GF-D8 (cell line): ENCODE measurements around the gene CEP89.
"Not testable (repeated sequence)": the region's sequence is repeated elsewhere in the genome, so short reads cannot be mapped to it uniquely, and the experiment has no call there.

Source experiments
- DNase-seq: peaks from one replicate; lab custom pipeline; 2025; lab: John Stamatoyannopoulos, UW

CEP89 gene

DNA sequence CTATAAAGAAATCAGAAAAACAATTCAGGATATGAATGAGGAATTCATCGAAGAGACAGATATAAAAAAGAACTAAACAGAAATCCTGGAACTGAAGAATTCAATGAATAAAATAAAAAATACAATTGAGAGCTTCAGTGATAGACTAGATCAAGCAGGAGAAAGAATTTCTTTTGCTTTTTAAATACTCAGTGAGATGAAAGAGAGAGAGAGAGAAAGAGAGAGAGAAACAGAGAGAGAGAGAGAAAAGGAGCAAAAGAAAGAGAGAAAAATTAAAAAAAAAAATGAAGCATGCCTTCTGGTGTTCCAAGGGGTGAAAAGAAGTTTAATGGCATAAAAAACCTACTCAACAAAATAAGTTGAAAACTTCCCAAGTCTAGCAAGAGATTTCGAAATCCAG, 80.1 kb downstream of the CEP89 start:
- DNase-seq = no peak

- no peak for DNase-seq
Measured at GRCh38 chr19:32890841-32891240, 80.9 kb downstream of the CEP89 start.

GRCh38 chr19:32890326-32890725, 81.4 kb downstream of the CEP89 start:
- no peak for DNase-seq

DNA sequence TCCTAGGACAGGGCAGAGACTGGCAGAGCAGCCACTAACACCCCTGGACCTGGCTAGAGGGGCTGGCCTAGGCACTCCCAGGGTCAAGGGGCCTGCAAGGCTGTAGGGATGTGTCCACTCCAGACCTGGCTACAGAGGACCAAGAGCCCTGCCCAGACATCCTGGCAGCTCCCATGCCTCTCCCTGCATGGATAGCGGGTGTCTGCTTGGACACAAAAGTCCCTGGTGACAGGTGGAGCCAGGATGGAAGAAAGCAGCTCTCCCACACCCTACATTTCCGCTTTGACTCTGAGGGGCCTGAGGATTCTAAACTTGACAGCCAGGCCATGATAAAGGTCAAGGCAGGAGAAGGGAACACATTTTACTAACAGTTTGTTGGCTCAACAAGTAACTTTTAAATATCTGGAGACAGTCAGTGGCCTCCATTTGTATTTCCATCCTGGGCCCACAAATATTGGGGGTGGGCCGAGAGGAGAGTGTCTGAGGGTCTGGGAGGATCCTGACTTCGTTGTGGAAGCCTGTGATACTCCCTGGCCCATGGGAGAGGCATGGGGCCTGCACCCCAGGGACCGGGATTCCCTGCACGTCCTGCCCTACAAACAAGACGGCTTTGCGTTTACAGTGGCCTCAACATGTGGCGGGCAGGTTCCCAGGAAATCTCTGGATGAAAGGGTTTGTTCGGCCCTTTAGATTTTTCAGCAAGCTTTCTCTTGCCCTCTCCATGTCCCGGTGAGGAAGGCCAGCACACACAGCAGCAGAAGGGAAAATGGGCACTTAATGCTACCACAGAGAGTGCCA, 82.4 kb downstream of the CEP89 start:
- DNase-seq = no peak

DNA sequence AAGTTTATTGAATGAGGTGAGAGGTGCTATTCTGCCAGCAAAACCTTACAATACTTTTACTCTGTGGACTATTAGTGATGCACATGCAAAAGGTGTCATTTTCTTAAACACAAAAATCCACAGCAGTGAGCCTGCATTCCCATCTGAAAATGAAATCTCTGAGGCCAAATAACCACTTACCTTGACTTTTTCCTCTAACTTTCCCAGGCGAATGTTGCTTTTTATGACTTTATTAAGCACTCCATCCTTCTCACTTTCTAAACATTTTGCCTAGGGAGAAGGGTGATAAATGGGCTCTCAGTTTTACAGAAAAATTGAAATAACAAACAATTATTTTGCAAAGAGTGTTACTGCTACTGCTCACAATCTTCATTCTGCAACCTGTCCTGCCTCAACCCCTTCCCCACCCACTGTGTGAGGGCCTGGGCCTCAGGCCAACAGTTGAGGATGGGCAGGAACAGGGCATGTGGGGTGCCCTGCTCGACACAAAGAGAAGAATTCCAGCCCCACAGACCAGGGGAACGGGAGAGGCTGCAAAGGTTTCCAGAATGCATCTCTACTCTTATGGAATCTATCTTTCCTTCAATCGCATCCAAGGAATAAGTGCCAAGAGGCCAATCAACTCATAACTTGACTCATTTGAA, 84.1 kb downstream of the CEP89 start:
- DNase-seq = no peak

DNA sequence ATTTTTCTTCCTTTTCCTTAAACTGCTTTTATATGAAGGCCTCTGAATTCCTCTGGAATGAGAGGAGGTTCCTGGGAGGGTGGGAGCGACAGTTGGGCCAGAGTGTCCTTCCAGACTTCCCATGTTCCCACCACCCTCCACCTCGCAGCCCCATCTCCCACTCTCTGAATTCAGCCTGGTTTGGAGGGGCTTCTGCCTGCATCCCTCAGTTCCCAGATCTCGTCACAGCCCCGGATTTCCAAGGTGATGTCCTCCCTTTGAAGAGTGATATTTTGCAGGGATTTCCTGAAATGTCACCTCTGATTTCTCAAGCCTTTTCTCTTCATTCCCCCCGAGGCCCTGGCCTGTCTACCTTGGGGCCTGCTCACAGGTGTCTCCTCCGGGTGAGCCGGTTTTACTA, 85.5 kb downstream of the CEP89 start:
- DNase-seq = no peak

DNA sequence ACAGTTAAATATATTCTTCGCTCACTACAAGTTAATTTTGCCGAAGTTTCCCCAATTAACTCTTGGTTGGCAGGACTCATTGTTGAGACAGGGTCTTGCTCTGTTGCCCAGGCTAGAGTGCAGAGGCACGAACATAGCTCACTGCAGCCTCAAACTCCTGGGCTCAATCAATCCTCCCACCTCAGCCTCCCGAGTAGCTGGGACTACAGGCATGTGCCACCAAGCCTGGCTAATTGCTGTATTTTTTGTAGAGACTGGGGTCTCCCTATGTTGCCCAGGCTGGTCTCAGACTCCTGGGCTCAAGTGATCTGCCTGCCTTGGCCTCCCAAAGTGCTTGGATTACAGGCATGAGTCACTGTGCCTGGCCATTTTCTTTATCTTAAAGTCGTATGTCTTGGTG, 86.5 kb downstream of the CEP89 start:
- not testable (repeated sequence) for DNase-seq

GRCh38 chr19:32881766-32882165, 90.0 kb downstream of the CEP89 start:
- no peak for DNase-seq

DNA sequence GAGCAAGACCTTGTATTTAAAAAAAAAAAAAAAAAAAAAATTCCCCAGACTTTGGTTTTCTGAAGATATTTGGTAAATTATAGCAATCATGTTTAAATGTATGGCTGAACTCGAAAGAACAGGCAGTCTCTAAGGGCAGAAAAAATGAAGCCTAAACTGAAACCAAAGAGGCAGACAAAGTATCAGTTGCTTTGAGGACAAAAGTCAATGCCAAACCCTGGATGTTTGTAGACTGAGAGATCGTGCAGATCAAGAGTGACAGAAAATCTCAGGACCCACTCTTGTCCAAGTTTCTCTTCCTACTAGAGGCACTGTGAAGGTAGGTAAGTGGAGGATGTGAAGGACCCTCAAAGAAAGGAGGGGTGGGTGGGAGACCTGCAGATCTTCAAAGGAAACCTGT, 91.1 kb downstream of the CEP89 start:
- DNase-seq = no peak

- no peak for DNase-seq
Measured at GRCh38 chr19:32879741-32880140, 92.0 kb downstream of the CEP89 start.

DNA sequence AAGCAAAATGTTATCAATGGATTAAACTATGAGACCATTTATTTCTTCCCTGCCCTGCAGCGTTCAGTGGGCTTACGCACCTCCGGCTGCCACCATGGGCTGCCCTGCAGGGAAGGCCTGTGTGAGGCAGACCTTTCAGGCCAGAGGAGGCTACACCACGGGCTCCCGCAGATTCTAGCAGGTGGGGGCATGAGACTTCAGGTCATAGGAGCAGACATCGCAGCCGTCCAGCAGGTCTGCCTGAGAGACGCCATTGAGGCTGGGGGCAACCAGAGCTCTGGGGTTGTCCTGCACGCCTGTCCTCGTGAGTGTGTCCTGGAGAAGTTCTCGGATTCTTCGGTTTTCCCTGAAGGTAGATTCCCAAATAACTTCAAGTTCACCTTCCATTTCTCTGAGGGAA, 92.8 kb downstream of the CEP89 start:
- DNase-seq = no peak

- DNase-seq = no peak
Measured at GRCh38 chr19:32877977-32878745, 93.6 kb downstream of the CEP89 start.

DNA sequence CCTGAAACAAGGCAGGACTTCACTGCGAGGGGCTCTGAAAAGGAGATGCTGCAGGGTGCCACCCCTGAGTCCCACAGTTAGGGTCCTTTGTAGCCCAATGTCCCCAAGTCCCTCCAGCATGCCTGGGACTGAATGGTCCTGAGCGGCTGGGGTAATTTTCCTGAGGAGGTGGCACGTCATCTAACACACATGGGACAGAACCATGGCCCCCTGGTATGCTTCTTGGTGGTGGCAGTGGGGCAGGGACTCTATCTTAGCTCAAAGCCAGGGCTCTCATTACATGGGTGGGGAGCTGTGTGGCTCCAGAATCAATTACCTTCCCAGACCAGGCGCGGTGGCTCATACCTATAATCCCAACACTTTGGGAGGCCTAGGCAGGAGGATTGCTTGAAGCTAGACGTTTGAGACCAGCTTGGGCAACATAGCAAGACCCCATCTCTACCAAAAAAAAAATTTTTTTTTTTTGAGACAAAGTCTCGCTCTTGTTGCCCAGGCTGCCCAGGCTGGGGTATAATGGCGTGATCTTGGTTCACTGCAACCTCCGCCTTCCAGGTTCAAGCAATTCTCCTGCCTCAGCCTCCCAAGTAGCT, 94.3 kb downstream of the CEP89 start:
- no peak for DNase-seq

DNA sequence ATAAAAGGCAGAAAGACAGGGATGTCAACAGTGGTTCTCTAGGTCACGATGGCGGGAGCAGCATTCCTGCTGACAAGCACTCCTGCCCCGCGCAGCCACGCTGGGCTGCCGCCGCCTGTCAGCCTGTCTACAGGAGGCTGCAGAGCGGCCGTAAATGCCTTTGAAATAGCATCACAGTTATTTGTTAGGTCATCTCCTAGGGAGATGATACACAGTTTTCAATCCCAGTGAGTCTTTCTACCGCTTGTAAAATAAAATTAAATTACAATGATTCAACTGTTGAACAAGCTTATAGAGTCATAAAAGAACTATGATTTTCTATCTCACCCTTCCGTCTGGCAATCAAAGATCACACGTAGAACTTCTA, 94.9 kb downstream of the CEP89 start:
- no peak for DNase-seq

- no peak for DNase-seq
Measured at GRCh38 chr19:32876236-32876918, 95.4 kb downstream of the CEP89 start.

DNA sequence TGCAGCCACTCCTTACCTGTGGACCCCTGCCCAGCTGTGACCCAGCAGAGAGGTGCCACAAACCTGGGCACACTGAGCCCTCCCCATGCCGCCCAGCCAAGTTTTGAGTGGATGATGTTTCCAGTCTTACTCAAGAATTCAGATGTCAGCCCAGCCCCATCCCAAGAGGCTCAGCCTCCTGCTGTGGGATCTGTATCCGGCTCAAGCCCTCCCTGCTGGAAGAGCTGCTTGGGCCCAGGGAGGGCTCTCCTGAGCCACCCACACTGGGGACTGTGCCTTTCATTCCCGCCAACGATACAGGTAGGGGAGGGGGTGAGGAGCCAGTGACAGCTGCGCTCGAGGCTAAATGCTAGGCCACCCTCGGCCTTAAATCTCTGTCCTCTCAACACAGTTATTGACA, 96.3 kb downstream of the CEP89 start:
- no peak for DNase-seq

GRCh38 chr19:32874605-32875004, 97.2 kb downstream of the CEP89 start:
- no peak for DNase-seq

GRCh38 chr19:32873247-32873959, 98.4 kb downstream of the CEP89 start:
- no peak for DNase-seq

DNA sequence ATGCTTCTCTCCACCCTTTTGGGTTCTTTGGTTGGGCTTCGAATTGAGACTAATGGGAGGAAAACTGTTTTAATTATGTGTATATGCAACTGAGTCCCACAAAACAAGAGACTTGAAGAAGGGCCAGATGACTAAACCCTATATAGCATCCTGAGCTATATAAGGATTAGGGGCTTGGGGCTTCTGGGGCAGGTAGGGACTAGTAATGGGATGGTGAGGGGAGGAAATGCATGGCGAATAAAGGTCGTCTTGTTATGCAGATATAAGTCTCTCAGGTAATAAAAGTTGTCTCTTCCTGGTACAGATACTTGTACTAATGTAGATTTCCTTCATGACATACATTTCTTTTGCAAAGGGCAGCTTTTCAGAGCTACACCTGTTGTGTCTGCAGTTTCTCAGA, 99.4 kb downstream of the CEP89 start:
- no peak for DNase-seq

GRCh38 chr19:32870981-32871451, 100.7 kb downstream of the CEP89 start:
- no peak for DNase-seq

DNA sequence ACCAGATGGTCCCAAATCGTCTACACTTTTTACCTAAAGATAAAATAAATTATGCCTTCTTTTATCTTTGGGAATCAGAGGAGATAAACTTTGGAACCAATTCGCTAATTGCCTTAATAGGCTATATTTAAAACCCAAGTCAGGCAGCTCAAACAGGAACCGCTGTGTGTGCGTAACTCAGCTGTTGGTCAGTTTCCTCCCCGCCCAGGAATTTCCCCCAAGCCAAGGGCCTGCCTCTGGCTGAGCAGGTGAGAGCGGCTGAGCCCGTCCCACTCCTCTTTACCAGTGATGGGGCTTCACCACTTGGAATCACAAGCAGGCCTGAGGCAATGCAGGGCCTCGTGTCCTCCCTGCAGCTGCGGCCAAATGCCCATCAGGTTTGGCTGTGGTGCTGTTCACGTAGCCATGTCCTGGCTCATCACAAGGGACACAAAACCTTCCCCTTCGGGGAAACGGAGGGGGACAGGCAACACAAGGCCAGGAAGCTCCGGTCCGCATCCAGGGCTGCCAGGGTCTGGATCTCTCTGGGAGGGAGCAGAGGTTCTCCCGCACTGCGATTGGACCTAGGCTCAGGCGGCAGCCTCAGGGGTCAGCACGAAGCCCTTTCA, 101.7 kb downstream of the CEP89 start:
- DNase-seq = no peak
